Neural cell (in vitro differentiated cells): ENCODE results near the gene GNPTG.

Experiments
- CTCF ChIP-seq: fragments of 450-650 bp; IDR thresholded peaks from 2 replicates; pipeline ENCODE4 v1.5.1; 2014; ENCODE audit warnings: antibody characterized with exemption, mild to moderate bottlenecking, moderate library complexity; ENCODE audit not compliant: poor library complexity, severe bottlenecking
- EP300 ChIP-seq: fragments of 450-650 bp; conservative IDR thresholded peaks from 2 replicates; pipeline ENCODE4 v1.6.1; 2014; ENCODE audit warnings: antibody characterized with exemption, mild to moderate bottlenecking, moderate library complexity; ENCODE audit not compliant: poor library complexity, severe bottlenecking
- EZH2 ChIP-seq: fragments of 200-600, 300-800 bp; shearing (Covaris generic), sonication (generic); IDR thresholded peaks from 2 replicates; pipeline ENCODE4 v1.6.1; 2014; ENCODE audit warnings: antibody characterized with exemption, low read length, borderline replicate concordance, mild to moderate bottlenecking; ENCODE audit not compliant: insufficient read depth, poor library complexity, severe bottlenecking
- MXI1 ChIP-seq: fragments of 450-650 bp; conservative IDR thresholded peaks from 2 replicates; pipeline ENCODE4 v1.6.1; 2014; ENCODE audit warnings: antibody characterized with exemption, mild to moderate bottlenecking; ENCODE audit not compliant: poor library complexity, severe bottlenecking
- POLR2AphosphoS5 ChIP-seq: IDR thresholded peaks from 2 replicates; pipeline ENCODE4 v1.6.1; 2012
- REST ChIP-seq: IDR thresholded peaks from 2 replicates; pipeline ENCODE4 v1.6.1; 2012; ENCODE audit warnings: borderline replicate concordance
- SMC3 ChIP-seq: fragments of 450-650 bp; conservative IDR thresholded peaks from 2 replicates; pipeline ENCODE4 v1.6.1; 2014; ENCODE audit warnings: antibody characterized with exemption, mild to moderate bottlenecking, moderate library complexity; ENCODE audit not compliant: poor library complexity
- TAF1 ChIP-seq: IDR thresholded peaks from 2 replicates; pipeline ENCODE4 v1.6.1; 2012; ENCODE audit warnings: low read depth

GRCh38 chr16:1335996-1336395 lies 15.7 kb upstream of the GNPTG start:
- TF ChIP-seq CTCF, result peak; percentile 73
- peak; percentile 35 for TF ChIP-seq TAF1
- TF ChIP-seq EZH2, result no peak
- peak; percentile 43 for TF ChIP-seq POLR2AphosphoS5
- TF ChIP-seq EP300, result peak; percentile 62
- TF ChIP-seq REST, result peak; percentile 28
- TF ChIP-seq SMC3, result peak; percentile 55
- peak; percentile 87 for TF ChIP-seq MXI1
